ENCODE measurements around the gene MLXIP.

MLXIP gene

GRCh38 chr12:122079033-122079531, 526 bp downstream of the MLXIP start:
- DNase-seq (ENCODE audit: low read depth in 2 of 2), result no peak

GRCh38 chr12:122079532-122080081, 1.1 kb downstream of the MLXIP start:
- DNase-seq (ENCODE audit: low read depth in 2 of 2), result no peak

GRCh38 chr12:122080149-122081082, 1.9 kb downstream of the MLXIP start:
- DNase-seq (ENCODE audit: low read depth in 2 of 2), result no peak

- DNase-seq (ENCODE audit: low read depth in 2 of 2), result no peak
These were observed 2.6 kb downstream of the MLXIP start for GRCh38 chr12:122081083-122081696.

GRCh38 chr12:122081697-122082221, 3.2 kb downstream of the MLXIP start:
- no peak for DNase-seq (ENCODE audit: low read depth in 2 of 2)

GRCh38 chr12:122082621-122083356, 4.2 kb downstream of the MLXIP start:
- DNase-seq (ENCODE audit: low read depth in 2 of 2), result no peak

GRCh38 chr12:122084857-122085405, 6.4 kb downstream of the MLXIP start:
- no peak for DNase-seq (ENCODE audit: low read depth in 2 of 2)

GRCh38 chr12:122085591-122085990, 7.0 kb downstream of the MLXIP start:
- no peak for DNase-seq (ENCODE audit: low read depth in 2 of 2)

GRCh38 chr12:122086116-122086515, 7.6 kb downstream of the MLXIP start:
- DNase-seq (ENCODE audit: low read depth in 2 of 2), result no peak

- no peak for DNase-seq (ENCODE audit: low read depth in 2 of 2)
These were observed 8.2 kb downstream of the MLXIP start for GRCh38 chr12:122086641-122087285.

GRCh38 chr12:122087431-122088178, 9.0 kb downstream of the MLXIP start:
- no peak for DNase-seq (ENCODE audit: low read depth in 2 of 2)

GRCh38 chr12:122088179-122088810, 9.7 kb downstream of the MLXIP start:
- DNase-seq (ENCODE audit: low read depth in 2 of 2), result no peak

- no peak for DNase-seq (ENCODE audit: low read depth in 2 of 2)
These were observed 10.5 kb downstream of the MLXIP start for GRCh38 chr12:122089077-122089476.

- DNase-seq (ENCODE audit: low read depth in 2 of 2), result no peak
These were observed 12.4 kb downstream of the MLXIP start for GRCh38 chr12:122090759-122091515.

- no peak for DNase-seq (ENCODE audit: low read depth in 2 of 2)
These were observed 14.7 kb downstream of the MLXIP start for GRCh38 chr12:122093098-122093883.

- no peak for DNase-seq (ENCODE audit: low read depth in 2 of 2)
These were observed 15.7 kb downstream of the MLXIP start for GRCh38 chr12:122094137-122094734.

- DNase-seq (ENCODE audit: low read depth in 2 of 2), result no peak
These were observed 16.4 kb downstream of the MLXIP start for GRCh38 chr12:122094735-122095631.

Data from stimulated activated CD8-positive, alpha-beta memory T cell treated with anti-CD3 and anti-CD28 coated beads, Interleukin-15, amount 100 ng/mL, for 48 hours (primary cell).